ENCODE measurements around the gene FURIN.

DNA sequence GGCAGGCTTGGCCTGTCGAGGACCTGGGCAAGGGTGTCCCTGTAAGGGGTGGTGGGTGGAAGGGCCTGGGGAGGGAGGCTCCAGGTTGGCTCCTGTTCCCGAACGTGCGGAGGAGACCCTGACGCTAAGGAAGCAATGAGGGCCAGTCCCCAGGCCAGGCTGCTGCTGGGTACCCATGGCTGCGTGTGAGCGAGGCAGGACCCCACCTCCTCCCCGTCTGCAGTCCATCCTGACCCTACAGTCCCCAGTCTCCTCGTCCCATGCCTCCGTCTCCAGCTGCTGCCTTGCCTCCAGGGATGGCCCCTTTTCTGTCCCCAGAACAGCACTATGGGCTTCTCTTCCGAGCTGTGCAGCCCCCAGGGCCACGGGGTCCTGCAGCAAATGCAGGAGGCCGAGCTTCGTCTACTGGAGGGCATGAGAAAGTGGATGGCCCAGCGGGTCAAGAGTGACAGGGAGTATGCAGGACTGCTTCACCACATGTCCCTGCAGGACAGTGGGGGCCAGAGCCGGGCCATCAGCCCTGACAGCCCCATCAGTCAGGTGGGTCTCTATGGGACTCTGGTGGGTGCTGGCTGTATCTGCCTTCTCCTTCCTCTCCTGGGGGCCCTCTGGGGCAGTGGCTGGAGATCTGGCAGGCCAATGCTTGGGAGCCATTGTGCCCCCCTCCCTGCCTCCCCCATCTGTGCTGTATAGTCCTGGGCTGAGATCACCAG lies 16.5 kb downstream of the FURIN start:
- TF ChIP-seq, protein P1, sequence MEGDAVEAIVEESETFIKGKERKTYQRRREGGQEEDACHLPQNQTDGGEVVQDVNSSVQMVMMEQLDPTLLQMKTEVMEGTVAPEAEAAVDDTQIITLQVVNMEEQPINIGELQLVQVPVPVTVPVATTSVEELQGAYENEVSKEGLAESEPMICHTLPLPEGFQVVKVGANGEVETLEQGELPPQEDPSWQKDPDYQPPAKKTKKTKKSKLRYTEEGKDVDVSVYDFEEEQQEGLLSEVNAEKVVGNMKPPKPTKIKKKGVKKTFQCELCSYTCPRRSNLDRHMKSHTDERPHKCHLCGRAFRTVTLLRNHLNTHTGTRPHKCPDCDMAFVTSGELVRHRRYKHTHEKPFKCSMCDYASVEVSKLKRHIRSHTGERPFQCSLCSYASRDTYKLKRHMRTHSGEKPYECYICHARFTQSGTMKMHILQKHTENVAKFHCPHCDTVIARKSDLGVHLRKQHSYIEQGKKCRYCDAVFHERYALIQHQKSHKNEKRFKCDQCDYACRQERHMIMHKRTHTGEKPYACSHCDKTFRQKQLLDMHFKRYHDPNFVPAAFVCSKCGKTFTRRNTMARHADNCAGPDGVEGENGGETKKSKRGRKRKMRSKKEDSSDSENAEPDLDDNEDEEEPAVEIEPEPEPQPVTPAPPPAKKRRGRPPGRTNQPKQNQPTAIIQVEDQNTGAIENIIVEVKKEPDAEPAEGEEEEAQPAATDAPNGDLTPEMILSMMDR (IDR thresholded peaks at IDR 0.05; ENCODE audit: insufficient read depth, low read depth, low read length), result no peak
- no peak for TF ChIP-seq EZH2 (IDR thresholded peaks at IDR 0.05; ENCODE audit: insufficient read depth, low read length)

Data from astrocyte (in vitro differentiated cells and primary cell).